IgD-negative memory B cell (primary cell): Measurements from ENCODE around the gene ZPR1. TPM values are rescaled to one million over a fixed set of nuclear protein-coding genes. Genes with fewer than 3 reads are reported as not detected.

Experiments used
- H3K27ac Mint-ChIP-seq, 3 donors: one replicate each; pipeline ENCODE4 v1.8.0; 2020 to 2022; ENCODE audit warnings: mild to moderate bottlenecking in 3 of 3, mixed read lengths in 3 of 3, moderate library complexity in 1 of 3
- H3K27me3 Mint-ChIP-seq: one replicate; pipeline ENCODE4 v1.8.0; 2021; ENCODE audit warnings: mixed read lengths
- H3K36me3 Mint-ChIP-seq: one replicate; pipeline ENCODE4 v1.8.0; 2020; ENCODE audit warnings: mild to moderate bottlenecking, mixed read lengths
- H3K4me1 Mint-ChIP-seq, 3 donors: one replicate each; pipeline ENCODE4 v1.8.0; 2020 to 2022; ENCODE audit warnings: mixed read lengths in 3 of 3, mild to moderate bottlenecking in 1 of 3
- H3K4me3 Mint-ChIP-seq, 4 donors: one replicate each; pipeline ENCODE4 v1.8.0; 2020 to 2022; ENCODE audit warnings: mild to moderate bottlenecking in 4 of 4, mixed read lengths in 4 of 4, moderate library complexity in 3 of 4
- H3K9me3 Mint-ChIP-seq, 3 donors: one replicate each; pipeline ENCODE4 v1.8.0; 2020 to 2021; ENCODE audit warnings: mixed read lengths in 3 of 3, mild to moderate bottlenecking in 1 of 3
- polyA plus RNA-seq: library from polyadenylated mRNA; unstranded; fragments of 300-500 nt; fragmentation: Illumina TruSeq; gene quantifications from one replicate; pipeline ENCODE4 v1.2.3, GENCODE V29; 2021

Gene ZPR1
- polyA plus RNA-seq, 1 donor from 2014 or later = 56.3 TPM

GRCh38 chr11:116730601-116731000 lies 57.2 kb downstream of the ZPR1 start:
- H3K9me3 Mint-ChIP-seq = no peaks in the 10 kb centered on the region
- H3K4me3 Mint-ChIP-seq = no peak overlapping the region
- peaks cover 4 to 13% (median 10%) of the 10 kb centered on the region in 3 donors for H3K4me1 Mint-ChIP-seq
- peaks cover 12% of the 10 kb centered on the region for H3K27me3 Mint-ChIP-seq
- H3K27ac Mint-ChIP-seq = no peak overlapping the region
- no peaks in the 10 kb centered on the region for H3K36me3 Mint-ChIP-seq

DNA sequence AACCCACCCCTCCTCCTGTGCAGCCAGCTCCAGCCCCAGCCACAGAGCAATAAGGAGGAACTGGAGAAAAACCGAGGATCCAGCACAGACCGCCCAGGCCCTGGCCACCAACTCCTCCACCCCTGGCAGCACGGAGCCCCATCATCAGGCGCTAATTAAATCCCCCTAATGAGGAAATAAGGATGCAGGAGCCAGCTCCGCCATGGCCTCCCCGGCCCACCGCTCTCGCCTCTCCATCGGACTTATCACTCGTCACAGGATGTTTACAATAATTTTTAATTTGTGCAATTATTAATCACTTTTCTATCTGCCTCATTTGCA lies 57.6 kb downstream of the ZPR1 start:
- Mint-ChIP-seq H3K9me3 (no peaks in the 10 kb centered on the region), H3K27me3 (peaks cover 12% of the 10 kb centered on the region), H3K4me3 (no peak overlapping the region), H3K36me3 (no peaks in the 10 kb centered on the region), H3K27ac (no peak overlapping the region), H3K4me1 (peaks cover 4 to 13% (median 10%) of the 10 kb centered on the region in 3 donors)

- Mint-ChIP-seq H3K27me3 (peaks cover 12% of the 10 kb centered on the region), H3K4me3 (no peak overlapping the region), H3K36me3 (no peaks in the 10 kb centered on the region), H3K9me3 (no peaks in the 10 kb centered on the region), H3K4me1 (peaks cover 4 to 13% (median 10%) of the 10 kb centered on the region in 3 donors), H3K27ac (no peak overlapping the region)
Measured at GRCh38 chr11:116729501-116730240, 58.2 kb downstream of the ZPR1 start.

DNA sequence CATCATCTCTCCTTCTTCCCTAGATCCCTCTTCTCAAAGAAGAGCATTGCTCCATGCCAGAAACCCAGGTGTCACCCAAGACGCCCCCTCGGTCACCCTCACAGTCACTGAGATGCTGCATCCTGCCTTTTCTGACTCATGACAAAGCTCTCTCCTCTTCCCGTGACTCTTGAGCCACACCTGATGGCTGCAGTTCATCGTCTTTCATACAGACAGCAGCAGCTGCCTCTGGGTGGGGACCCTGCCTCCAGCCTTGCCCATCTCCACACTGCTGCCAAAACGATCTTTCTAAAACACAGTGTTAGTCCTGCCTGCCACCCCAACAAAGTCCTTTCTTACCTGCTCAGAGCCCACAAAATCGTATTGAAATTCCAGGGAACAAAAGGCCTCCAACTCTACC lies 59.8 kb downstream of the ZPR1 start:
- no peaks in the 10 kb centered on the region for H3K36me3 Mint-ChIP-seq
- H3K27me3 Mint-ChIP-seq = peaks cover 12% of the 10 kb centered on the region
- no peak overlapping the region for H3K4me3 Mint-ChIP-seq
- H3K27ac Mint-ChIP-seq = no peak overlapping the region
- peaks cover 4 to 7% (median 6%) of the 10 kb centered on the region in 3 donors for H3K4me1 Mint-ChIP-seq
- peaks cover 0 to 1% (median 0%) of the 10 kb centered on the region in 3 donors for H3K9me3 Mint-ChIP-seq

GRCh38 chr11:116725434-116726221 lies 62.2 kb downstream of the ZPR1 start:
- Mint-ChIP-seq H3K4me3 (no peak overlapping the region), H3K27me3 (peaks cover 8% of the 10 kb centered on the region), H3K4me1 (no peaks in the 10 kb centered on the region), H3K27ac (no peak overlapping the region), H3K36me3 (no peaks in the 10 kb centered on the region), H3K9me3 (peaks cover 0 to 2% (median 0%) of the 10 kb centered on the region in 3 donors)

GRCh38 chr11:116724813-116725212 lies 63.0 kb downstream of the ZPR1 start:
- Mint-ChIP-seq H3K9me3 (peaks cover 0 to 2% (median 0%) of the 10 kb centered on the region in 3 donors), H3K27me3 (peaks cover 8% of the 10 kb centered on the region), H3K4me3 (no peak overlapping the region), H3K4me1 (no peaks in the 10 kb centered on the region), H3K27ac (peak overlapping the region in 1 of 3 donors; percentile 86), H3K36me3 (no peaks in the 10 kb centered on the region)

Other genes with a start within 250 kb of the ZPR1 start
- gene BUD13, start 15.0 kb downstream of the ZPR1 start, polyA plus RNA-seq = 16.5 TPM
- gene APOA5, start 3.9 kb upstream of the ZPR1 start, polyA plus RNA-seq = not detected
- gene APOA4, start 35.3 kb upstream of the ZPR1 start, polyA plus RNA-seq = not detected
- not detected for gene APOC3, start 41.9 kb upstream of the ZPR1 start, polyA plus RNA-seq
- gene APOA1, start 49.6 kb upstream of the ZPR1 start, polyA plus RNA-seq = not detected